Transverse colon (tissue), 4 donors: ENCODE measurements around the gene DDX10.

Source experiments
- CTCF ChIP-seq, 5 experiments: fragments of 200-600 bp in 3 of 5; fragments of 450-650 bp in 2 of 5; sonication (generic) in 3 of 5; IDR thresholded peaks; 1 replicate in 2 of 5; 2 replicates in 3 of 5; pipeline ENCODE4 v1.5.1; 2016 to 2017; ENCODE audit warnings: antibody characterized with exemption in 5 of 5, inconsistent platforms in 3 of 5, mild to moderate bottlenecking in 2 of 5, moderate library complexity in 1 of 5
- EP300 ChIP-seq: sonication (generic); formaldehyde crosslinking; IDR thresholded peaks from one replicate; pipeline ENCODE4 v1.6.1; 2017; ENCODE audit warnings: antibody characterized with exemption, low read depth
- POLR2A ChIP-seq: fragments of 450-650 bp; IDR thresholded peaks from one replicate; pipeline ENCODE4 v1.6.1; 2016; ENCODE audit warnings: antibody characterized with exemption, mild to moderate bottlenecking, moderate library complexity
- POLR2AphosphoS5 ChIP-seq, 3 donors: sonication (generic); formaldehyde crosslinking; IDR thresholded peaks; one replicate each; pipeline ENCODE4 v1.6.1; 2016; ENCODE audit warnings: antibody characterized with exemption in 3 of 3

GRCh38 chr11:108923413-108923812 is 258.5 kb downstream of the DDX10 start:
- TF ChIP-seq CTCF (IDR thresholded peaks at IDR 0.05) = no peak
- TF ChIP-seq POLR2A = no peak
- TF ChIP-seq EP300 = no peak
- TF ChIP-seq POLR2AphosphoS5 (IDR thresholded peaks at IDR 0.05) = no peak
